GM18519 (cell line): ENCODE measurements around the gene BICD1.

ENCODE experiments used
- ATAC-seq: cut with Tn5 transposase; IDR thresholded peaks from one replicate; pipeline ENCODE4 v1.9.1; 2021; ENCODE audit warnings: mild to moderate bottlenecking, moderate library complexity; ENCODE audit not compliant: unreplicated experiment, low FRiP score

Gene BICD1

GRCh38 chr12:32390572-32391219 is 284.0 kb downstream of the BICD1 start:
- ATAC-seq = no peak

GRCh38 chr12:32395026-32395425 is 288.4 kb downstream of the BICD1 start:
- ATAC-seq = no peak

GRCh38 chr12:32397696-32398095 is 291.0 kb downstream of the BICD1 start:
- no peak for ATAC-seq

GRCh38 chr12:32398181-32398580 is 291.5 kb downstream of the BICD1 start:
- ATAC-seq = no peak

GRCh38 chr12:32398816-32399369 is 292.2 kb downstream of the BICD1 start:
- no peak for ATAC-seq

- ATAC-seq = peak; percentile 73
Measured at GRCh38 chr12:32399370-32400113, 292.9 kb downstream of the BICD1 start, which contains the start of gene FGD4. TSS of gene FGD4 (plus strand) at chr12:32399558.

GRCh38 chr12:32400114-32400672 is 293.5 kb downstream of the BICD1 start:
- no peak for ATAC-seq

- ATAC-seq = no peak
Measured at GRCh38 chr12:32400866-32401265, 294.2 kb downstream of the BICD1 start.

- no peak for ATAC-seq
Measured at GRCh38 chr12:32402170-32402569, 295.5 kb downstream of the BICD1 start.

GRCh38 chr12:32402946-32403345 is 296.3 kb downstream of the BICD1 start:
- ATAC-seq = no peak

GRCh38 chr12:32407795-32408194 is 301.1 kb downstream of the BICD1 start:
- ATAC-seq = no peak

- no peak for ATAC-seq
Measured at GRCh38 chr12:32413412-32413811, 306.8 kb downstream of the BICD1 start.

GRCh38 chr12:32418221-32418620 is 311.6 kb downstream of the BICD1 start:
- ATAC-seq = no peak

GRCh38 chr12:32418903-32419519 is 312.4 kb downstream of the BICD1 start:
- no peak for ATAC-seq

- no peak for ATAC-seq
Measured at GRCh38 chr12:32419520-32419960, 312.9 kb downstream of the BICD1 start.

- ATAC-seq = no peak
Measured at GRCh38 chr12:32420356-32420755, 313.7 kb downstream of the BICD1 start.

- ATAC-seq = no peak
Measured at GRCh38 chr12:32423559-32423958, 316.9 kb downstream of the BICD1 start.

GRCh38 chr12:32431025-32431424 is 324.4 kb downstream of the BICD1 start:
- ATAC-seq = no peak
